ENCODE results near the gene RHBDL1. TPM values are rescaled to one million over a fixed set of nuclear protein-coding genes. Genes with fewer than 3 reads are reported as not detected.

Gene RHBDL1
- total RNA-seq, 1 donor from 2014 or later: 0.94 TPM

- DNase-seq (ENCODE audit: low read depth): no peak
Observed at GRCh38 chr16:705431-706188, 30.1 kb downstream of the RHBDL1 start, which contains the start of gene FBXL16. Gene FBXL16, minus strand, starts transcription at chr16:705801. Its CDS starts 8,396 bp downstream, at chr16:697405.

GRCh38 chr16:706189-707061 is 31.0 kb downstream of the RHBDL1 start:
- no peak for DNase-seq (ENCODE audit: low read depth)

- DNase-seq (ENCODE audit: low read depth): no peak
Observed at GRCh38 chr16:707062-707538, 31.6 kb downstream of the RHBDL1 start.

- DNase-seq (ENCODE audit: low read depth): no peak
Observed at GRCh38 chr16:708019-708418, 32.5 kb downstream of the RHBDL1 start.

- DNase-seq (ENCODE audit: low read depth): no peak
Observed at GRCh38 chr16:708959-709358, 33.5 kb downstream of the RHBDL1 start.

GRCh38 chr16:709566-710499 is 34.4 kb downstream of the RHBDL1 start:
- DNase-seq (ENCODE audit: low read depth): peak; percentile 44

- DNase-seq (ENCODE audit: low read depth): no peak
Observed at GRCh38 chr16:710500-711075, 35.1 kb downstream of the RHBDL1 start.

- DNase-seq (ENCODE audit: low read depth): no peak
Observed at GRCh38 chr16:711084-711483, 35.6 kb downstream of the RHBDL1 start.

- peak; percentile 15 for DNase-seq (ENCODE audit: low read depth)
Observed at GRCh38 chr16:711548-712320, 36.3 kb downstream of the RHBDL1 start.

- peak; percentile 98 for DNase-seq (ENCODE audit: low read depth)
Observed at GRCh38 chr16:712740-713250, 37.3 kb downstream of the RHBDL1 start.

- DNase-seq (ENCODE audit: low read depth): no peak
Observed at GRCh38 chr16:714079-714478, 38.6 kb downstream of the RHBDL1 start.

- DNase-seq (ENCODE audit: low read depth): peak; percentile 30
Observed at GRCh38 chr16:714558-715476, 39.3 kb downstream of the RHBDL1 start, which contains the start of gene METRN. Gene METRN, plus strand, starts transcription at chr16:715118. Its CDS starts 172 bp downstream, at chr16:715290.

GRCh38 chr16:715477-716199 is 40.2 kb downstream of the RHBDL1 start:
- DNase-seq (ENCODE audit: low read depth): no peak

- peak; percentile 35 for DNase-seq (ENCODE audit: low read depth)
Observed at GRCh38 chr16:716200-716568, 40.7 kb downstream of the RHBDL1 start.

GRCh38 chr16:716768-717325 is 41.4 kb downstream of the RHBDL1 start:
- DNase-seq (ENCODE audit: low read depth): no peak

- no peak for DNase-seq (ENCODE audit: low read depth)
Observed at GRCh38 chr16:717450-718245, 42.2 kb downstream of the RHBDL1 start.

- no peak for DNase-seq (ENCODE audit: low read depth)
Observed at GRCh38 chr16:718389-718788, 42.9 kb downstream of the RHBDL1 start.
